GM23338 (cell line): ENCODE results near the gene THSD1.

Experiments
- CREB1 ChIP-seq: fragments of 250-450 bp; sonication (Bioruptor Pico); IDR thresholded peaks from 2 replicates; pipeline ENCODE4 v1.5.0; 2020; ENCODE audit warnings: low read depth, mild to moderate bottlenecking, moderate library complexity
- CTCF ChIP-seq, 2 experiments: fragments of 200-600 bp in 1 of 2; sonication (generic) in 1 of 2; conservative IDR thresholded peaks; 2 replicates each; pipeline versions ENCODE4 v1.5.1 to v1.6.1; 2016 to 2017; ENCODE audit warnings: antibody characterized with exemption in 2 of 2, low read depth in 2 of 2, mild to moderate bottlenecking in 2 of 2, moderate library complexity in 1 of 2
- ETS1 ChIP-seq: IDR thresholded peaks from 2 replicates; pipeline ENCODE4 v1.6.1; 2016; ENCODE audit warnings: antibody characterized with exemption
- EZH2 ChIP-seq: fragments of 200-600 bp; sonication (generic); IDR thresholded peaks from one replicate; pipeline ENCODE4 v1.8.0; 2017; ENCODE audit warnings: antibody characterized with exemption, mild to moderate bottlenecking, low read depth; ENCODE audit not compliant: unreplicated experiment
- JUNB ChIP-seq: IDR thresholded peaks from one replicate; pipeline ENCODE4 v1.6.1; 2016; ENCODE audit warnings: antibody characterized with exemption; ENCODE audit not compliant: unreplicated experiment
- NANOG ChIP-seq: IDR thresholded peaks from 2 replicates; pipeline ENCODE4 v1.6.1; 2016; ENCODE audit warnings: antibody characterized with exemption, borderline replicate concordance
- POLR2AphosphoS5 ChIP-seq: IDR thresholded peaks from 2 replicates; pipeline ENCODE4 v1.6.1; 2016; ENCODE audit warnings: antibody characterized with exemption, low read depth
- REST ChIP-seq: IDR thresholded peaks from one replicate; pipeline ENCODE4 v1.6.1; 2018; ENCODE audit warnings: antibody characterized with exemption; ENCODE audit not compliant: unreplicated experiment
- STAT1 ChIP-seq: IDR thresholded peaks from one replicate; pipeline ENCODE4 v1.6.1; 2016; ENCODE audit warnings: antibody characterized with exemption; ENCODE audit not compliant: unreplicated experiment
- ZNF331 ChIP-seq: fragments of 250-450 bp; sonication (Bioruptor Pico); IDR thresholded peaks from 2 replicates; pipeline ENCODE4 v1.5.0; 2020; ENCODE audit warnings: low read depth, mild to moderate bottlenecking, moderate library complexity

- TF ChIP-seq CREB1 (CRISPR knock-in tag) (no peak), CTCF (conservative IDR thresholded peaks at IDR 0.05; ENCODE audit: low read depth in 2 of 2) (no peak), POLR2AphosphoS5 (no peak), EZH2 (no peak), REST (no peak), ZNF331 (CRISPR knock-in tag) (no peak), JUNB (no peak), ETS1 (no peak), STAT1 (no peak), NANOG (no peak)
Observed at GRCh38 chr13:52428295-52428694, 22.3 kb upstream of the THSD1 start.
